Activated naive CD4-positive, alpha-beta T cell treated with anti-CD3 and anti-CD28 coated beads, Interleukin-2, amount 10 ng/mL, durations not matched to agents 7 days and 5 days (primary cell): ENCODE data around the gene FFAR1.
A peak's percentile ranks its signal among the peaks of the same experiment; 100 is the strongest.
"Not testable (repeated sequence)": the region's sequence is repeated elsewhere in the genome, so short reads cannot be mapped to it uniquely, and the experiment has no call there.

Experiments used
- CTCF ChIA-PET: fragments of 350-600 bp; sonication (Branson Sonifier 250); formaldehyde crosslinking; loops from one replicate; lab custom pipeline; 2021; ENCODE audit warnings: antibody characterized with exemption; lab: Charles Lee
- DNase-seq: peaks from one replicate; pipeline ENCODE4 v3.0.0-alpha.2; 2020
- H3K27ac Mint-ChIP-seq: one replicate; pipeline ENCODE4 v1.8.0; 2021; ENCODE audit warnings: mild to moderate bottlenecking, moderate library complexity, mixed read lengths
- H3K27me3 Mint-ChIP-seq: one replicate; pipeline ENCODE4 v1.8.0; 2021; ENCODE audit warnings: mild to moderate bottlenecking, mixed read lengths
- H3K36me3 Mint-ChIP-seq: one replicate; pipeline ENCODE4 v1.8.0; 2021; ENCODE audit warnings: mixed read lengths
- H3K4me1 Mint-ChIP-seq: one replicate; pipeline ENCODE4 v1.8.0; 2021; ENCODE audit warnings: mixed read lengths
- H3K4me3 Mint-ChIP-seq: one replicate; pipeline ENCODE4 v1.8.0; 2021; ENCODE audit warnings: mild to moderate bottlenecking, moderate library complexity, mixed read lengths
- H3K9me3 Mint-ChIP-seq: one replicate; pipeline ENCODE4 v1.8.0; 2021; ENCODE audit warnings: mixed read lengths

The FFAR1 gene

DNA sequence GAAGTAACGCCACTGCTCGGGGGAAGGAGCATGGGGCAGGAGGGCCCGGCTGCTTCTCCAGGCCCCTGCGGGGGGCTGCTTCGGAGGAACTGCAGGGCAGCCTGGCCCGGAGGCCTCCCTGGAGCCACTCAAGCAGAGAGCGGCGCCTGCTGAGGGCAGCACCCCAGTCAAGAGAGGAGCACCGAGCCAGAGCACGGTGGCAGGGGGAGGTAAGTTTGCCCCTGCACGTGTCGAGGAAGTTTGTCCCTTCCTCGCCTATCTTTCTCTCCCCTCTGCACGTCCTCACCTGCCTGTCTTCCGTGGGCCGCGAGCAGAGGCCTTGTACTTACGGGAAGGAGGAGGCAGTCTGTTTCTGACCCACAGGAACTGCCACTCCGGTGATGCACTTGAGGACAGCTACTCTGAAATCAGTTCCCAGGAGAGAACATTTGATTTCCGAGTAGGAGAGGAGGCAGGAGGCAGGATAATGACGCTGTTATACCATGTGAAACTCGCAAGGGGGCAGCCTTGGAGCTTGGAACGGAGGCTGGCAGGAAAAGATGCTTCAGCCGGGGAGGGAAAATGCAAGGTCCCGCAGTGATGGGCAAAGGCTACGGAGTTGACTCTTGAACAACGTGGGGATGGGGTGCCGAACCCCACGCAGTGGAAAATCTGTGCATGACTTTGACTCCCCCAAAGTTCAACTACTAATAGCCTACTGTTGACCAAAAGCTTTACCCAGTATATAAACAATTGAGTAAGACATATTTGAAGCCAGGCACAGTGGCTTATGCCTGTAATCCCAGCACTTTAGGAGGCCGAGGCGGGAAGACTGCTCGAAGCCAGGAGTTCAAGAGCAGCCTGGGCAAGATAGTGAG is 5.0 kb downstream of the FFAR1 start:
- Mint-ChIP-seq H3K9me3 (no peaks in the 10 kb centered on the region), H3K27me3 (peaks cover 64% of the 10 kb centered on the region), H3K27ac (no peak overlapping the region), H3K4me3 (no peak overlapping the region), H3K4me1 (peaks cover 19% of the 10 kb centered on the region), H3K36me3 (no peaks in the 10 kb centered on the region)
- CTCF ChIA-PET, result interaction anchor here (0.7 to 7.0 kb wide), 17 partner anchors 8 to 157 kb away, joined by 3 to 95 read pairs (median 6); partner anchors contain the start of gene KRTDAP
- DNase-seq, result peak; percentile 77

DNA sequence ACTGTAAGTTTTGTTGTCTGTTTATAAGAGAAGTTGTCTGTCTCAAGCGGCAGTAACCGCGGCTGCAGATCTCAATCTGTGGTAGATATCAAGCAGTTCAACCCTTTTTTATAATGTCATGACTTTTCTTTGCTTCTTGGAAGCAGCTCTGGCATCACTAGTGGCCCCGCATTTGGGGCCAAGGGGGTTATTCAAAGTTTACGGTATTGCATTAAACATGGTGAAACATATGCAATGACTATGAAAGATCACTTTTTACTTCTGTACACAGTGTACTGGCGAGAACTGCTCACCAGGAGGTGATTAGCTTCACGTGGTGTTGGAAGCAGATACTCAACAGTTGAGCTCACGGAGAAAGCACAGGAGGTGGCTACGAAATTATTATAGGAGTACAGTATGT is 5.9 kb downstream of the FFAR1 start:
- CTCF ChIA-PET, result interaction anchor here (1.2 to 7.0 kb wide), 14 partner anchors 8 to 157 kb away, joined by 3 to 95 read pairs (median 8); partner anchors contain the start of gene KRTDAP
- DNase-seq, result no peak
- H3K27me3 Mint-ChIP-seq, result peaks cover 55% of the 10 kb centered on the region
- no peaks in the 10 kb centered on the region for H3K9me3 Mint-ChIP-seq
- H3K4me1 Mint-ChIP-seq, result peaks cover 19% of the 10 kb centered on the region
- H3K36me3 Mint-ChIP-seq, result no peaks in the 10 kb centered on the region
- no peak overlapping the region for H3K27ac Mint-ChIP-seq
- H3K4me3 Mint-ChIP-seq, result no peak overlapping the region

GRCh38 chr19:35354898-35355297 is 7.2 kb downstream of the FFAR1 start:
- peaks cover 42% of the 10 kb centered on the region for H3K27me3 Mint-ChIP-seq
- no peaks in the 10 kb centered on the region for H3K36me3 Mint-ChIP-seq
- H3K4me1 Mint-ChIP-seq, result peaks cover 15% of the 10 kb centered on the region
- no peak overlapping the region for H3K27ac Mint-ChIP-seq
- H3K9me3 Mint-ChIP-seq, result no peaks in the 10 kb centered on the region
- no peak for DNase-seq
- CTCF ChIA-PET, result interaction anchor here (1.4 to 7.0 kb wide), 4 partner anchors 108 to 140 kb away, joined by 3 to 95 read pairs (median 42); no protein-coding TSS in a partner anchor
- no peak overlapping the region for H3K4me3 Mint-ChIP-seq

DNA sequence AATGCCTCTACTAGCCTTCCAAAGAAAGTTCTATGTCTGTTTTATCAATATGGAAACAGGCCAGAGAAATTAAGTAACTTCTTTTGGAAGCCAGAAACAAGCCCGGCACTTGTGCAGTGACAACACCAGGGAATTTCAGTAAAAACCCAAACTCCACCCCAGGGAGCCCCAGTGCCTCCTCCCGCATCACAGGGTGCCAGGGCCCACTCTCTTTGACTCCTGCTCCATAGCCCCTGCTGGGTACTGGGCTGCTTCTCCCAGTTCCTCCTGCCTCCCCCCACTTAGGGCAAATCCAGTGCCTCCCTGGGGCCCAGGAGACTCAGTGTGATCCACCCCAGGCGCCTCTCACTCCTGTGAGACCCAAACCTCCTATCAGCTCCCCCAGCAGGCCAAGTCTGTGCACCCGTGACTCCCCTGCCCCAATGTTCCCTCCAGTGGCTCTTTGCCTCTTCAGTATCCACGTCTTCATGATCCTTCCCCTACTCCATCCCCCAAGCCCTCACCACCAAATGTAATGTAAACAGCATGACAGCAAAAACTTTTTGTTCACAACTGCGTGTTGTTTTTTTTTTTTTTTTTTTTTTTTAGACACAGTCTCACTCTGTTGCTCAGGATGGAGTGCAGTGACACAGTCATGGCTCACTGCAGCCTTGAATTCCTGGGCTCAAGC is 8.2 kb downstream of the FFAR1 start:
- H3K27me3 Mint-ChIP-seq, result peaks cover 32% of the 10 kb centered on the region
- H3K4me3 Mint-ChIP-seq, result no peak overlapping the region
- no peaks in the 10 kb centered on the region for H3K9me3 Mint-ChIP-seq
- H3K27ac Mint-ChIP-seq, result no peak overlapping the region
- peaks cover 15% of the 10 kb centered on the region for H3K4me1 Mint-ChIP-seq
- DNase-seq, result no peak
- CTCF ChIA-PET, result interaction anchor here (1.4 to 7.0 kb wide), 3 partner anchors 112 to 139 kb away, joined by 3 to 95 read pairs (median 59); no protein-coding TSS in a partner anchor
- no peaks in the 10 kb centered on the region for H3K36me3 Mint-ChIP-seq

DNA sequence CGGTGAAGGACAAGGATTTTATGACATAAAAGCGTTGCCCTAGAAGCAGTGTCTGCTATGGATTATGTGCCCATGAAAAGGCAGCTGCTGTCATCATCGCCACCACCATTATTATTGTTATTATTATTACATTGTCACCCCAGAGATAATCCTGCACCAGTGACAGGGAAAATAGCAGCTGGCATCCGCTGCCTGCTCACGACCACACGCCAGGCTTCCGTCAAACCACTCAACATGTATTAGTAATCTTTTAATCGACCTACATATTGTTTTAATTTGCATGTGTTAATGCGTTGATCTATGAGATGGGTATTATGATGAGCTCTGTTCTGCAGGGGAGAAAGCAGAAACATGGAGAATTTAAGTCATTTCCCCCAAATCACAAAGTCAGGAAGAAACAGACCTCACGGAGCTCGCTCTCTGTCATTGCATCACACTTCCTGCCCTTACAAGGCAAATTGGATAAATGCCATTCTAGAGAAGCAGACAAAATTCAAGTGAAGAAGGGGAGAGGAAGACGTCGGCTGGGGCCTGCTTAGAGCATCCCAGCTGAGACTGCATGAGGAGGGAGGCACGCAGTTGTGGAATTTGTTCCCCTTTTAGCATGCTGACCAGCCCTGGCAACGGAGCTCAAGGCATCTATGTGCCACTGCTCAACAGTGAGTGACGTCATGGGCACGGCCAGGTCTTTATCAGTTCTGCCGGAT is 10.3 kb downstream of the FFAR1 start, which contains the start of gene FFAR3:
FFAR3 (plus strand) TSS at position 594 of the 707 bp plus-strand sequence. CDS start 431 bp downstream, outside the sequence.
- no peak within 1 kb of the TSS for H3K4me3 Mint-ChIP-seq
- H3K9me3 Mint-ChIP-seq, result no peaks in the 10 kb centered on the region
- H3K36me3 Mint-ChIP-seq, result no peaks in the 10 kb centered on the region
- H3K27me3 Mint-ChIP-seq, result peaks cover 34% of the 10 kb centered on the region
- H3K4me1 Mint-ChIP-seq, result peaks cover 10% of the 10 kb centered on the region
- CTCF ChIA-PET, result interaction anchor here (0.9 to 7.0 kb wide), 6 partner anchors 9 to 139 kb away, joined by 3 to 95 read pairs (median 4); partner anchors contain the start of gene FFAR1
- H3K27ac Mint-ChIP-seq, result no peak within 1 kb of the TSS
- DNase-seq, result no peak

DNA sequence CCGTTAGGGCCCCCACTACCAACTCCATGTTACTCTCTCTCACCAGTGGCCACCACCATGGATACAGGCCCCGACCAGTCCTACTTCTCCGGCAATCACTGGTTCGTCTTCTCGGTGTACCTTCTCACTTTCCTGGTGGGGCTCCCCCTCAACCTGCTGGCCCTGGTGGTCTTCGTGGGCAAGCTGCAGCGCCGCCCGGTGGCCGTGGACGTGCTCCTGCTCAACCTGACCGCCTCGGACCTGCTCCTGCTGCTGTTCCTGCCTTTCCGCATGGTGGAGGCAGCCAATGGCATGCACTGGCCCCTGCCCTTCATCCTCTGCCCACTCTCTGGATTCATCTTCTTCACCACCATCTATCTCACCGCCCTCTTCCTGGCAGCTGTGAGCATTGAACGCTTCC is 11.1 kb downstream of the FFAR1 start:
- peaks cover 42% of the 10 kb centered on the region for H3K27me3 Mint-ChIP-seq
- H3K9me3 Mint-ChIP-seq, H3K4me1 Mint-ChIP-seq, H3K36me3 Mint-ChIP-seq, H3K4me3 Mint-ChIP-seq, H3K27ac Mint-ChIP-seq, DNase-seq: not testable (repeated sequence)
- CTCF ChIA-PET, result interaction anchor here (1.3 kb wide), 1 partner anchor 138 kb away, joined by 3 read pairs; no protein-coding TSS in a partner anchor

GRCh38 chr19:35359395-35359794 is 11.7 kb downstream of the FFAR1 start:
- H3K4me1 Mint-ChIP-seq, H3K27ac Mint-ChIP-seq, H3K36me3 Mint-ChIP-seq, DNase-seq, H3K4me3 Mint-ChIP-seq, H3K9me3 Mint-ChIP-seq, CTCF ChIA-PET: not testable (repeated sequence)
- H3K27me3 Mint-ChIP-seq, result peaks cover 43% of the 10 kb centered on the region

- H3K27ac Mint-ChIP-seq, H3K4me3 Mint-ChIP-seq, DNase-seq, H3K36me3 Mint-ChIP-seq, H3K9me3 Mint-ChIP-seq, H3K4me1 Mint-ChIP-seq, CTCF ChIA-PET: not testable (repeated sequence)
- peaks cover 40% of the 10 kb centered on the region for H3K27me3 Mint-ChIP-seq
Observed at GRCh38 chr19:35360081-35360480, 12.4 kb downstream of the FFAR1 start.

GRCh38 chr19:35360880-35361420 is 13.2 kb downstream of the FFAR1 start:
- Mint-ChIP-seq H3K36me3 (no peaks in the 10 kb centered on the region), H3K27me3 (peaks cover 35% of the 10 kb centered on the region), H3K27ac (no peak overlapping the region), H3K4me3 (no peak overlapping the region), H3K9me3 (no peaks in the 10 kb centered on the region), H3K4me1 (peaks cover 9% of the 10 kb centered on the region)
- CTCF ChIA-PET, result interaction anchor here (1.4 to 1.8 kb wide), 2 partner anchors 8 to 16 kb away, joined by 3 to 10 read pairs; no protein-coding TSS in a partner anchor
- DNase-seq, result no peak

GRCh38 chr19:35362261-35363000 is 14.7 kb downstream of the FFAR1 start:
- H3K27me3 Mint-ChIP-seq, result peaks cover 36% of the 10 kb centered on the region
- no peak overlapping the region for H3K4me3 Mint-ChIP-seq
- no peaks in the 10 kb centered on the region for H3K36me3 Mint-ChIP-seq
- DNase-seq, result no peak
- H3K9me3 Mint-ChIP-seq, result no peaks in the 10 kb centered on the region
- peaks cover 9% of the 10 kb centered on the region for H3K4me1 Mint-ChIP-seq
- no peak overlapping the region for H3K27ac Mint-ChIP-seq
- CTCF ChIA-PET, result interaction anchor here (1.0 to 1.8 kb wide), 3 partner anchors 9 to 100 kb away, joined by 3 to 10 read pairs (median 3); no protein-coding TSS in a partner anchor

DNA sequence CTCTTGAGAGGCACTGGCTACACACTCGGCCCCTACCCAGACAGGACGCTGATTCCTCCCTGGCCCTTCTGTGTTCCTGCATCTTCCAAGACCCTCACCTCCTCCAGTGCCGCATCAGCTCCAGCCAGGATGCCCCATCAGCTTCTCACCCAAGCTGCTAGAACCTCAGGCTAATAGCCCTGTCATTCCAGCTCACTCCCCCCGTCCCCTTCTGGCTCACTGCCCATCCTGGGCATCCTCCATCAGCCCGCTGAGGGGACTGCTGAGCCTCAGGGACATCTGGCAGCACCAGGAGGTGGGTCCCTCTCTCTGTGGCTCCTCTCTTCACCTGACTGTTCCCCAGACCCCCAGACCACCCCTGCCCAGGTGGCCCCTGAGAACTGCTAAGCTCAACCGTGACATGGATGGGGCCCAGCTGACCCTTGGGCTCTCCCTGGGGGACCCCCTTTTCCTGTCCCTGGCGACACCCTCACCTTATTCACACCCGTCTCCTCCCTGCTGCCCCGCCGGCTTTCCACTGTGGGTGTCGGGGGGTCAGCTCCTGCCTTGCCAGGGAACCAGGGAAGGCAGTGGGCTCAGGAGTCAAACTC is 15.4 kb downstream of the FFAR1 start:
- no peaks in the 10 kb centered on the region for H3K36me3 Mint-ChIP-seq
- H3K4me3 Mint-ChIP-seq, result no peak overlapping the region
- CTCF ChIA-PET, result interaction anchor here (1.0 to 1.8 kb wide), 2 partner anchors 10 to 99 kb away, joined by 3 to 10 read pairs; no protein-coding TSS in a partner anchor
- peaks cover 41% of the 10 kb centered on the region for H3K27me3 Mint-ChIP-seq
- no peaks in the 10 kb centered on the region for H3K9me3 Mint-ChIP-seq
- DNase-seq, result no peak
- H3K4me1 Mint-ChIP-seq, result peaks cover 4% of the 10 kb centered on the region
- H3K27ac Mint-ChIP-seq, result no peak overlapping the region

GRCh38 chr19:35363711-35364425 is 16.2 kb downstream of the FFAR1 start:
- Mint-ChIP-seq H3K27ac (no peak overlapping the region), H3K4me1 (no peaks in the 10 kb centered on the region)
- CTCF ChIA-PET, result interaction anchor here (1.3 kb wide), 1 partner anchor 11 kb away, joined by 5 read pairs; no protein-coding TSS in a partner anchor

More at GRCh38 chr19:35363711-35364425, 16.2 kb downstream of the FFAR1 start:
- no peak overlapping the region for H3K4me3 Mint-ChIP-seq
- no peak for DNase-seq
- no peaks in the 10 kb centered on the region for H3K36me3 Mint-ChIP-seq
- peaks cover 49% of the 10 kb centered on the region for H3K27me3 Mint-ChIP-seq
- no peaks in the 10 kb centered on the region for H3K9me3 Mint-ChIP-seq
